HepG2 (cell line): ENCODE data around the gene DHH. TPM values are rescaled to one million over a fixed set of nuclear protein-coding genes. Genes with fewer than 3 reads are reported as not detected.

Source experiments
- LCORL ChIP-seq, 2 experiments: fragments of 450-650 bp in 1 of 2; sonication (generic) in 1 of 2; formaldehyde crosslinking in 1 of 2; IDR thresholded peaks; 2 replicates each; pipeline versions ENCODE4 v1.5.0 to v1.6.1; 2017 to 2020; ENCODE audit warnings: antibody characterized with exemption in 1 of 2, missing genetic modification reagents in 1 of 2
- MAF1 ChIP-seq: sonication (generic); formaldehyde crosslinking; IDR thresholded peaks from 2 replicates; pipeline ENCODE4 v1.5.0; 2020; ENCODE audit warnings: missing genetic modification reagents, borderline replicate concordance
- NBN ChIP-seq: fragments of 450-650 bp; conservative IDR thresholded peaks from 2 replicates; pipeline ENCODE4 v1.6.1; 2017
- RORA ChIP-seq: sonication (generic); formaldehyde crosslinking; IDR thresholded peaks from 2 replicates; pipeline ENCODE4 v1.5.0; 2020; ENCODE audit warnings: mild to moderate bottlenecking, missing genetic modification reagents, moderate library complexity
- TAF15 ChIP-seq: fragments of 200-400 bp; formaldehyde crosslinking; IDR thresholded peaks from one replicate; pipeline ENCODE4 v1.6.1; 2018; ENCODE audit warnings: mild to moderate bottlenecking, low read depth, low read length; ENCODE audit not compliant: poor library complexity, severe bottlenecking
- ZBTB3 ChIP-seq: sonication (generic); formaldehyde crosslinking; IDR thresholded peaks from 2 replicates; pipeline ENCODE4 v1.4.0; 2020; ENCODE audit warnings: low read depth, mild to moderate bottlenecking, moderate library complexity, missing genetic modification reagents, borderline replicate concordance
- ZSCAN21 ChIP-seq: sonication (generic); formaldehyde crosslinking; IDR thresholded peaks from 2 replicates; pipeline ENCODE4 v1.8.0; 2022; ENCODE audit warnings: mild to moderate bottlenecking, missing genetic modification reagents, moderate library complexity, borderline replicate concordance
- polyA plus RNA-seq, 8 experiments: library from polyadenylated mRNA; depleted of rRNA in 3 of 8; stranded (reverse) in 7 of 8; unstranded in 1 of 8; fragments of >200 nt; fragmentation: Illumina TruSeq in 4 of 8; extraction: Trizol in 4 of 8; gene quantifications; 2 replicates each; pipeline versions ENCODE4 v1.2.1 to v1.2.3, GENCODE V29; 2011 to 2016; ENCODE audit warnings: low read depth in 4 of 8, missing spikeins in 1 of 8, mixed read lengths in 1 of 8; ENCODE audit not compliant: insufficient read depth in 1 of 8
- total RNA-seq, 5 experiments: library from RNA; depleted of rRNA; stranded (reverse); fragments of >200 nt; fragmentation: Illumina TruSeq; extraction: Trizol; gene quantifications; 2 replicates each; pipeline ENCODE4 v1.2.3, GENCODE V29; 2016; ENCODE audit warnings: low read depth in 1 of 5
- TF ChIP-seq, protein P1 (sequence below): sonication (generic); formaldehyde crosslinking; IDR thresholded peaks from 2 replicates; pipeline ENCODE4 v1.4.0; 2020; ENCODE audit warnings: missing genetic modification reagents, borderline replicate concordance
- TF ChIP-seq, protein P2 (sequence below): sonication (generic); formaldehyde crosslinking; IDR thresholded peaks from 2 replicates; pipeline ENCODE4 v1.4.0; 2020; ENCODE audit warnings: mild to moderate bottlenecking, low read depth, missing genetic modification reagents
- TF ChIP-seq, protein P3 (sequence below), 2 experiments: sonication (generic) in 1 of 2; formaldehyde crosslinking in 1 of 2; IDR thresholded peaks; 2 replicates each; pipeline versions ENCODE4 v1.6.1 to v1.9.0; 2014 to 2022; ENCODE audit warnings: antibody characterized with exemption in 1 of 2, borderline replicate concordance in 1 of 2, inconsistent platforms in 1 of 2, low read depth in 1 of 2, missing genetic modification reagents in 1 of 2

Gene DHH
- total and polyA plus RNA-seq, 2 of the 13 experiments (the other 11 are each of a cell fraction or from before 2014, with no cell fraction given) = not detected

DNA sequence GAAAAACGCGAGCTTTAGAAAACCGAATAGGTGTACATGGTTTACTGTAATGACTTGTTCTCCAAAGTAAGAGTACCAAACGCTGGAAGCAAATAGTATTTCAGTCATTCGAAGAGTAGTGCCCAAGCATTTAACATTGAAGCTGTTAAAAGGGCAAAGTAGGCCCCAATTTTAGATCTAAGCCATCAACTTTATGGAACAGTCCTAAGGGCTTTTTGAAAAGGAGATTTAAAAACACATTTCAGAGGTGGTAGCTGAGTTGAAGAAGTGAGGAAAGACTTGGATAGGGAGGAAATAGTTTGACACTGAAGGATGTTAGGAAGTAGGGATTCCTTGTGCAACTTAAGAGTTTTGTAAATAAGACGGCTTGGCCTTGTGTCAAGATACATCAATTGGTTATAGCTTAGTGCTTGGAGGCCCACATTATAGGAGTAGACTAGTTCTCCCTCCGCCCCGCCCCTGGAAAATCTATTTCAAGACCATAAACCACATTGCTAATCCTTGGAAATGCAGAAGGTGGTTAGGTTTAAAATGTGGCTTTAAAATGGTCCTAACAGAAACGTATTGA lies 37.4 kb upstream of the DHH start (continued):
- no peak for TF ChIP-seq MAF1 (CRISPR knock-in tag)
- 0 out of 2 replicates have a peak, but pooled peaks have one; percentile 67 for TF ChIP-seq RORA (CRISPR knock-in tag)
- TF ChIP-seq, protein P1, sequence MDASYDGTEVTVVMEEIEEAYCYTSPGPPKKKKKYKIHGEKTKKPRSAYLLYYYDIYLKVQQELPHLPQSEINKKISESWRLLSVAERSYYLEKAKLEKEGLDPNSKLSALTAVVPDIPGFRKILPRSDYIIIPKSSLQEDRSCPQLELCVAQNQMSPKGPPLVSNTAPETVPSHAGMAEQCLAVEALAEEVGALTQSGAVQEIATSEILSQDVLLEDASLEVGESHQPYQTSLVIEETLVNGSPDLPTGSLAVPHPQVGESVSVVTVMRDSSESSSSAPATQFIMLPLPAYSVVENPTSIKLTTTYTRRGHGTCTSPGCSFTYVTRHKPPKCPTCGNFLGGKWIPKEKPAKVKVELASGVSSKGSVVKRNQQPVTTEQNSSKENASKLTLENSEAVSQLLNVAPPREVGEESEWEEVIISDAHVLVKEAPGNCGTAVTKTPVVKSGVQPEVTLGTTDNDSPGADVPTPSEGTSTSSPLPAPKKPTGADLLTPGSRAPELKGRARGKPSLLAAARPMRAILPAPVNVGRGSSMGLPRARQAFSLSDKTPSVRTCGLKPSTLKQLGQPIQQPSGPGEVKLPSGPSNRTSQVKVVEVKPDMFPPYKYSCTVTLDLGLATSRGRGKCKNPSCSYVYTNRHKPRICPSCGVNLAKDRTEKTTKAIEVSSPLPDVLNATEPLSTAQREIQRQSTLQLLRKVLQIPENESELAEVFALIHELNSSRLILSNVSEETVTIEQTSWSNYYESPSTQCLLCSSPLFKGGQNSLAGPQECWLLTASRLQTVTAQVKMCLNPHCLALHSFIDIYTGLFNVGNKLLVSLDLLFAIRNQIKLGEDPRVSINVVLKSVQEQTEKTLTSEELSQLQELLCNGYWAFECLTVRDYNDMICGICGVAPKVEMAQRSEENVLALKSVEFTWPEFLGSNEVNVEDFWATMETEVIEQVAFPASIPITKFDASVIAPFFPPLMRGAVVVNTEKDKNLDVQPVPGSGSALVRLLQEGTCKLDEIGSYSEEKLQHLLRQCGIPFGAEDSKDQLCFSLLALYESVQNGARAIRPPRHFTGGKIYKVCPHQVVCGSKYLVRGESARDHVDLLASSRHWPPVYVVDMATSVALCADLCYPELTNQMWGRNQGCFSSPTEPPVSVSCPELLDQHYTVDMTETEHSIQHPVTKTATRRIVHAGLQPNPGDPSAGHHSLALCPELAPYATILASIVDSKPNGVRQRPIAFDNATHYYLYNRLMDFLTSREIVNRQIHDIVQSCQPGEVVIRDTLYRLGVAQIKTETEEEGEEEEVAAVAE = 0 out of 2 replicates have a peak, but pooled peaks have one; percentile 2
- TF ChIP-seq TAF15 = no peak
- 0 out of 2 replicates have a peak, but pooled peaks have one; percentile 3 for TF ChIP-seq ZSCAN21 (CRISPR knock-in tag)
- TF ChIP-seq LCORL (IDR thresholded peaks at IDR 0.05) = no peak
- peak; percentile 14; the same call in 1 of the 2 replicates for TF ChIP-seq LCORL (CRISPR knock-in tag; IDR thresholded peaks at IDR 0.05)
- TF ChIP-seq, protein P2, sequence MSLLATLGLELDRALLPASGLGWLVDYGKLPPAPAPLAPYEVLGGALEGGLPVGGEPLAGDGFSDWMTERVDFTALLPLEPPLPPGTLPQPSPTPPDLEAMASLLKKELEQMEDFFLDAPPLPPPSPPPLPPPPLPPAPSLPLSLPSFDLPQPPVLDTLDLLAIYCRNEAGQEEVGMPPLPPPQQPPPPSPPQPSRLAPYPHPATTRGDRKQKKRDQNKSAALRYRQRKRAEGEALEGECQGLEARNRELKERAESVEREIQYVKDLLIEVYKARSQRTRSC = no peak
- TF ChIP-seq, protein P3, sequence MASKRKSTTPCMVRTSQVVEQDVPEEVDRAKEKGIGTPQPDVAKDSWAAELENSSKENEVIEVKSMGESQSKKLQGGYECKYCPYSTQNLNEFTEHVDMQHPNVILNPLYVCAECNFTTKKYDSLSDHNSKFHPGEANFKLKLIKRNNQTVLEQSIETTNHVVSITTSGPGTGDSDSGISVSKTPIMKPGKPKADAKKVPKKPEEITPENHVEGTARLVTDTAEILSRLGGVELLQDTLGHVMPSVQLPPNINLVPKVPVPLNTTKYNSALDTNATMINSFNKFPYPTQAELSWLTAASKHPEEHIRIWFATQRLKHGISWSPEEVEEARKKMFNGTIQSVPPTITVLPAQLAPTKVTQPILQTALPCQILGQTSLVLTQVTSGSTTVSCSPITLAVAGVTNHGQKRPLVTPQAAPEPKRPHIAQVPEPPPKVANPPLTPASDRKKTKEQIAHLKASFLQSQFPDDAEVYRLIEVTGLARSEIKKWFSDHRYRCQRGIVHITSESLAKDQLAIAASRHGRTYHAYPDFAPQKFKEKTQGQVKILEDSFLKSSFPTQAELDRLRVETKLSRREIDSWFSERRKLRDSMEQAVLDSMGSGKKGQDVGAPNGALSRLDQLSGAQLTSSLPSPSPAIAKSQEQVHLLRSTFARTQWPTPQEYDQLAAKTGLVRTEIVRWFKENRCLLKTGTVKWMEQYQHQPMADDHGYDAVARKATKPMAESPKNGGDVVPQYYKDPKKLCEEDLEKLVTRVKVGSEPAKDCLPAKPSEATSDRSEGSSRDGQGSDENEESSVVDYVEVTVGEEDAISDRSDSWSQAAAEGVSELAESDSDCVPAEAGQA (IDR thresholded peaks at IDR 0.05; ENCODE audit: low read depth) = no peak
- TF ChIP-seq, protein P3 (CRISPR knock-in tag; IDR thresholded peaks at IDR 0.05; ENCODE audit: borderline replicate concordance) = no peak
- TF ChIP-seq NBN = no peak
- TF ChIP-seq ZBTB3 = 0 out of 2 replicates have a peak, but pooled peaks have one; percentile 35
